WTC11 (cell line): Measurements from ENCODE around the gene COA8.

Experiments used
- ATF1 ChIP-seq: sonication (generic); formaldehyde crosslinking; IDR thresholded peaks from 2 replicates; pipeline ENCODE4 v1.8.1; 2023; ENCODE audit warnings: mild to moderate bottlenecking, moderate library complexity, missing genetic modification reagents
- ATF2 ChIP-seq: sonication (generic); formaldehyde crosslinking; IDR thresholded peaks from 2 replicates; pipeline ENCODE4 v1.8.1; 2022; ENCODE audit warnings: low read depth, missing genetic modification reagents, borderline replicate concordance
- CTCF ChIP-seq: fragments of 200-600 bp; IDR thresholded peaks from 2 replicates; pipeline ENCODE4 v1.8.0; 2022; ENCODE audit warnings: antibody characterized with exemption
- FOXP1 ChIP-seq: sonication (generic); formaldehyde crosslinking; IDR thresholded peaks from 2 replicates; pipeline ENCODE4 v1.8.0; 2022; ENCODE audit warnings: missing genetic modification reagents, mild to moderate bottlenecking, moderate library complexity, borderline replicate concordance
- GABPB1 ChIP-seq: sonication (generic); formaldehyde crosslinking; IDR thresholded peaks from 2 replicates; pipeline ENCODE4 v1.8.1; 2023; ENCODE audit warnings: mild to moderate bottlenecking, missing genetic modification reagents
- GTF2I ChIP-seq: fragments of 250-450 bp; sonication (Bioruptor Pico); conservative IDR thresholded peaks from 2 replicates; pipeline ENCODE4 v1.4.0; 2021; ENCODE audit warnings: mild to moderate bottlenecking
- HMGXB4 ChIP-seq: sonication (generic); formaldehyde crosslinking; IDR thresholded peaks from 2 replicates; pipeline ENCODE4 v1.8.1; 2023; ENCODE audit warnings: mild to moderate bottlenecking, moderate library complexity, missing genetic modification reagents
- MYBL2 ChIP-seq: sonication (generic); formaldehyde crosslinking; IDR thresholded peaks from 2 replicates; pipeline ENCODE4 v1.8.1; 2023; ENCODE audit warnings: mild to moderate bottlenecking, moderate library complexity, missing genetic modification reagents
- NFE2L1 ChIP-seq: sonication (generic); formaldehyde crosslinking; IDR thresholded peaks from 2 replicates; pipeline ENCODE4 v1.8.1; 2023; ENCODE audit warnings: missing genetic modification reagents
- TCF7 ChIP-seq: sonication (generic); formaldehyde crosslinking; IDR thresholded peaks from 2 replicates; pipeline ENCODE4 v1.8.0; 2022; ENCODE audit warnings: mild to moderate bottlenecking, low read depth, missing genetic modification reagents, moderate library complexity
- USF2 ChIP-seq: sonication (generic); formaldehyde crosslinking; IDR thresholded peaks from 2 replicates; pipeline ENCODE4 v1.8.1; 2023; ENCODE audit warnings: mild to moderate bottlenecking, missing genetic modification reagents, moderate library complexity
- ZBTB21 ChIP-seq: sonication (generic); formaldehyde crosslinking; IDR thresholded peaks from 2 replicates; pipeline ENCODE4 v1.8.1; 2023; ENCODE audit warnings: mild to moderate bottlenecking, missing genetic modification reagents, borderline replicate concordance
- ZNF423 ChIP-seq: fragments of 250-450 bp; sonication (Bioruptor Pico); IDR thresholded peaks from 2 replicates; pipeline ENCODE4 v2.1.2; 2022; ENCODE audit warnings: mild to moderate bottlenecking, moderate library complexity
- ZSCAN18 ChIP-seq: fragments of 250-450 bp; sonication (Bioruptor Pico); IDR thresholded peaks from 2 replicates; pipeline ENCODE4 v2.1.2; 2022; ENCODE audit warnings: mild to moderate bottlenecking, moderate library complexity

- TF ChIP-seq FOXP1 (CRISPR knock-in tag), result no peak
- no peak for TF ChIP-seq GTF2I
- TF ChIP-seq GABPB1 (CRISPR knock-in tag), result no peak
- no peak for TF ChIP-seq CTCF
- no peak for TF ChIP-seq NFE2L1
- no peak for TF ChIP-seq ZNF423
- no peak for TF ChIP-seq TCF7
- no peak for TF ChIP-seq ZBTB21 (CRISPR knock-in tag)
- no peak for TF ChIP-seq ATF2 (CRISPR knock-in tag)
- TF ChIP-seq HMGXB4 (CRISPR knock-in tag), result no peak
- TF ChIP-seq USF2 (CRISPR knock-in tag), result no peak
- TF ChIP-seq MYBL2 (CRISPR knock-in tag), result no peak
- no peak for TF ChIP-seq ZSCAN18
- no peak for TF ChIP-seq ATF1
Observed at GRCh38 chr14:103597623-103598377, 35.0 kb downstream of the COA8 start.
